Activated CD4-positive, alpha-beta T cell treated with anti-CD3 and anti-CD28 coated beads, Interleukin-2, amount 10 ng/mL, durations not matched to agents 7 days and 5 days (primary cell): ENCODE data around the gene REPIN1. TPM values are rescaled to one million over a fixed set of nuclear protein-coding genes. Genes with fewer than 3 reads are reported as not detected.

ENCODE experiments used
- CTCF ChIA-PET: fragments of 350-600 bp; sonication (Branson Sonifier 250); formaldehyde crosslinking; loops from one replicate; lab custom pipeline; 2021; ENCODE audit warnings: antibody characterized with exemption; lab: Charles Lee
- POLR2A ChIA-PET: fragments of 350-600 bp; sonication (Branson Sonifier 250); formaldehyde crosslinking; loops from one replicate; lab custom pipeline; 2021; ENCODE audit warnings: antibody characterized with exemption; lab: Charles Lee
- DNase-seq: peaks from one replicate; pipeline ENCODE4 v3.0.0-alpha.2; 2020
- H3K27ac Mint-ChIP-seq: one replicate; pipeline ENCODE4 v1.8.0; 2021; ENCODE audit warnings: mild to moderate bottlenecking, moderate library complexity, mixed read lengths
- H3K27me3 Mint-ChIP-seq: one replicate; pipeline ENCODE4 v1.8.0; 2021; ENCODE audit warnings: mixed read lengths
- H3K36me3 Mint-ChIP-seq: one replicate; pipeline ENCODE4 v1.8.0; 2021; ENCODE audit warnings: low read depth, mixed read lengths
- H3K4me1 Mint-ChIP-seq: one replicate; pipeline ENCODE4 v1.8.0; 2021; ENCODE audit warnings: mixed read lengths
- H3K4me3 Mint-ChIP-seq: one replicate; pipeline ENCODE4 v1.8.0; 2021; ENCODE audit warnings: mild to moderate bottlenecking, moderate library complexity, mixed read lengths
- H3K9me3 Mint-ChIP-seq: one replicate; pipeline ENCODE4 v1.8.0; 2021; ENCODE audit warnings: mixed read lengths
- total RNA-seq, 2 experiments: library from RNA; stranded (reverse); gene quantifications; one replicate each; pipeline ENCODE4 v1.2.3, GENCODE V29; 2021

The REPIN1 gene
- total RNA-seq, 2 experiments from 2014 or later: 45.1 to 54.6 TPM

DNA sequence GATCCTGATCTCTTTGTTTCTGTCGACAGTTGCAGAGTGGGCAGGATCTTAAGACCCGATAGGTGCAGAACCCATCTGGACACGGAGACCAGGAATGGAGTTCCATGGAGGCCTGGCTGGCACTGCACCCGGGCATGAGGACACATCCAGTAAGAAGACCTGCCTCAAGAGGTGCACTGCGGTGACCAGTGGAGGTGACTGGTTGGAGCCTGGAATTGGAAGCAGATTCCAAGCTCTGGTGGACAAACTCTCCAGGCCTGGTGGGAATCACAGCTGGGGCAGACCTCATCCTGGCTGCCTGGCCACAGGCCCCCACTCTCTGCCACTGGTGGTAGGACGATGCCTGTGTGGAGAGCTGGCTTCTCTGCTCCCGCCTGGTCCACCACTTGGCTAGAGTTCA is 41.5 kb downstream of the REPIN1 start:
- Mint-ChIP-seq H3K4me3 (no peak overlapping the region), H3K4me1 (peaks cover 21% of the 10 kb centered on the region), H3K27ac (no peak overlapping the region), H3K36me3 (peaks cover 35% of the 10 kb centered on the region), H3K27me3 (no peaks in the 10 kb centered on the region), H3K9me3 (no peaks in the 10 kb centered on the region)
- DNase-seq: no peak
- ChIA-PET CTCF (interaction anchor here (0.9 to 1.6 kb wide), 3 partner anchors 11 to 40 kb away, joined by 3 to 4 read pairs (median 3); no protein-coding TSS in a partner anchor), POLR2A (no interaction called here)

DNA sequence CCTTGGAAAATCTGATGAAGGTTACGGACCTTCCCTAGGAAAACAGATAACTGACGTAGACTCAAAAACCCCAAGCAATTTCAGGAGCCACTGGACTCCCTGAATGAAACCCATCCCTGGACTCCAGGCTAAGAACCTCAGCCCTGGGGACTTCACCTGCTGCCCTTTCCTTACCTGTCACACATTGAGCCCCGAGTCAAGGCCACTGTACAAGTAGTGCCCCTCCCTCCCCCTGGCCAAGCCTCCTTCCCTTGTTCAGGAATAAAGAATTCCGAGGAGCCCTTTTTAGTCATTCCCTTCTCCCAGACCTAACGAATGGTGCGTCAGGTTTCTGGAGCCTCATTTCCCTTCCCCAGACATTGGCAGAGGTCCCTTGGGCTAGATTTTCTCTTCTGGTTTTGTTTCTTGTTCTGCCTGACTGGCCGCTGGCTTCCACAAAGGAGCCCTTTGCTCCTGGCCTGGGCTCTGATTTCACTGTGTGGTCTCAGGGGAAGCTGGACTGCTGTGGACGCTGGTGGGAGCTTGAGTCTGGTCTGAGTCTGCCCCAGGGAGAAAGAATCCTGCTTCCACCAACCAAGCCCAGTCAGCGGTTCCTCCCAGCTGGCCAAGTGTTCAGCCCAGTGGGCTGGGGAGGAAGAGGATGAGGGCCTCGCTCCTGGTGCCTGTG is 42.2 kb downstream of the REPIN1 start:
- Mint-ChIP-seq H3K9me3 (no peaks in the 10 kb centered on the region), H3K4me3 (no peak overlapping the region), H3K36me3 (peaks cover 32% of the 10 kb centered on the region), H3K27ac (peak overlapping the region; percentile 58), H3K4me1 (peaks cover 18% of the 10 kb centered on the region), H3K27me3 (no peaks in the 10 kb centered on the region)
- DNase-seq: no peak
- POLR2A ChIA-PET: no interaction called here
- CTCF ChIA-PET: interaction anchor here (1.0 to 1.6 kb wide), 3 partner anchors 11 to 50 kb away, joined by 3 to 4 read pairs (median 3); no protein-coding TSS in a partner anchor

DNA sequence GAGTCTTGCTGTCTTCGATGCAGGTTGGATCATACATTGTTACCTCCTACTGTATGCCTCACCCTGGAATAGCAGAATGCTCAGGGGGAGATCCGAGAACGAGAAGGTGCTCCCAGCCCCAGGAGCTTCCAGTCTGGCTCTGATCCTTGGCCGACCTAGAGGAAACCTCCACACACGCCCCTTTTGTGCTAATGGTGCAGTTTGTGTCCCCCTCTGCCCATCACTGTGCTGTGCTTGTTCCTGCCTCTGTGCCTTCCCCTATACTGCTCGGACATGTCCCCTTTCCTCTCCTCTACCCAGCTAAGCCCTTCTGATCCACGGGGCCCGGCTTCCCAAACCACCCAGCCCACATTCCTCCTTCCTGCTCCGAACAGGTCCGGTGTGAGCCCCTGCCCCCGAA is 43.0 kb downstream of the REPIN1 start:
- Mint-ChIP-seq H3K4me3 (no peak overlapping the region), H3K4me1 (peaks cover 11% of the 10 kb centered on the region), H3K9me3 (no peaks in the 10 kb centered on the region), H3K36me3 (peaks cover 32% of the 10 kb centered on the region), H3K27ac (no peak overlapping the region), H3K27me3 (no peaks in the 10 kb centered on the region)
- POLR2A ChIA-PET: interaction anchor here (0.6 kb wide), 1 partner anchor 22 kb away, joined by 3 read pairs; no protein-coding TSS in a partner anchor
- no peak for DNase-seq
- CTCF ChIA-PET: interaction anchor here (0.5 to 1.0 kb wide), 2 partner anchors 51 to 576 kb away, joined by 3 to 4 read pairs; no protein-coding TSS in a partner anchor

DNA sequence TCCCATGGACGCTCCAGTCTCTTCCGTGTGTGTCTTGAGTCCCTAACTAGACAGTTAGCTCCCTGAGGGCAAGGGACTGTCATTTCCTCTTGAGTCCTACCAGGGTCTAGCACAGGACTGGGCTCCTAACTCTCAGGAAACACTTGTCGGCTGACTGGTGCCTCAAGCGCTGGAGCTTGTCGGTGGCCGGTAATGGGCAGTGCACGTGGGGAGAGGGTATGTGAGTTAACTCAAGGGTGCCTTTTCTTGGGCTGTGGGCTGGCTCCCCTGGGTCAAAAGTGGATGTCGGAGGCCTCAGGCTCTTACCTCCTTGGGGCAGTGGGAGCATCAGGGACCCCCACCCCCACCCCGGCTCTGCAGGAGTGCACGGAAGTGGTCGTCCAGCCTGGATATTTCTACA is 43.4 kb downstream of the REPIN1 start:
- ChIA-PET CTCF (interaction anchor here (0.6 kb wide), 2 partner anchors 83 to 96 kb away, joined by 3 read pairs; no protein-coding TSS in a partner anchor), POLR2A (interaction anchor here (0.6 kb wide), 1 partner anchor 21 kb away, joined by 3 read pairs; no protein-coding TSS in a partner anchor)
- DNase-seq: no peak
- H3K36me3 Mint-ChIP-seq: peaks cover 31% of the 10 kb centered on the region
- H3K27ac Mint-ChIP-seq: no peak overlapping the region
- H3K4me3 Mint-ChIP-seq: no peak overlapping the region
- H3K27me3 Mint-ChIP-seq: no peaks in the 10 kb centered on the region
- peaks cover 9% of the 10 kb centered on the region for H3K4me1 Mint-ChIP-seq
- no peaks in the 10 kb centered on the region for H3K9me3 Mint-ChIP-seq

DNA sequence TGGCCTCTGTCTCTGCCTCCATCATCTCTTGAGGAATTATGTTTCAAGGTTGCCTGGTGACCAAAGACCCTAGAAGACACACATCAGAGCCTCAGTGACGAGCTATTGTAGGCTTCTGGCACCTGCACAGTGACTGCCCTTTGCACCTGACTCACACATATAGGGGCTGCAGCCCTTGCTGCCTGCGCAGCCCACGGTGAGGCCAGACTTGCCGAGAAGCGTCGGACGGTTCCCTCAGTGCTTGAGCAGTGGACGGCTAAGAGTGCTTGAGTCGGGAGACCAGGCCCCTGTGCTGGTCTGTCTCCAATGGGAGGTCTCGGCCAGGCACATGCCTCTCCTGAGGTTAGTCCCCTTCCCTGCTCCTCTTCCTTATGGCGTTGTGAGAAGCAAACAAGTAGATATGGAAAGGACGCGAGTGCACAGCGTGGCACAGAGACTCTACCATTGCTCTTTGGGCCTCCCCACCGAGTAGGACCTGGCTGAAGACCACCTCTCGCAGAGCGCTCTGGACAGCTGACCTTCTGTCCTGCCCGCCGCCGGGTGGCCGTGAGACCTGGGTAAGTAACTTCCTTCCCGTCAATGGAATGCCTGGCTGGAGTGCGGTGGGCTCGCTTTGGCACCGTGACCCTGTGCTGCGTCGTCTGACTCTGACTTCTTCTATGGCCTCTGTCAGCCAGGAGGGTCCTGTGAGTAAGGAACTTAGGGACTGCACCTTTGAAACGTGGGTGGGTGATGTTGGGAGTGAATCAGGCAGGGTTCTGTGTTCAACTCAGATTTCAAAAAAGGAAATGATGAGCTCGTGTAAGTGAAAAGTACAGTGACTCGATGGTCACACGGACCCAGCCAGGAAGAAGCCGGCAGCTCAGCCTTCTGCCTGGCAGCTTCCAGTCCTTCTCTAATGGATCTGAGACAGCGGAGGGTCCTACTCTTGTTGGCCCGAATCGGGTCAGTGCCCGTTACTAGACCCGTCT is 44.2 kb downstream of the REPIN1 start:
- ChIA-PET POLR2A (interaction anchor here (0.6 kb wide), 2 partner anchors 21 to 816 kb away, joined by 3 read pairs; no protein-coding TSS in a partner anchor), CTCF (interaction anchor here (0.6 to 0.9 kb wide), 3 partner anchors 59 to 97 kb away, joined by 3 read pairs; no protein-coding TSS in a partner anchor)
- Mint-ChIP-seq H3K27ac (no peak overlapping the region), H3K4me1 (peaks cover 6% of the 10 kb centered on the region), H3K27me3 (no peaks in the 10 kb centered on the region), H3K4me3 (no peak overlapping the region), H3K36me3 (peaks cover 28% of the 10 kb centered on the region), H3K9me3 (no peaks in the 10 kb centered on the region)
- no peak for DNase-seq

DNA sequence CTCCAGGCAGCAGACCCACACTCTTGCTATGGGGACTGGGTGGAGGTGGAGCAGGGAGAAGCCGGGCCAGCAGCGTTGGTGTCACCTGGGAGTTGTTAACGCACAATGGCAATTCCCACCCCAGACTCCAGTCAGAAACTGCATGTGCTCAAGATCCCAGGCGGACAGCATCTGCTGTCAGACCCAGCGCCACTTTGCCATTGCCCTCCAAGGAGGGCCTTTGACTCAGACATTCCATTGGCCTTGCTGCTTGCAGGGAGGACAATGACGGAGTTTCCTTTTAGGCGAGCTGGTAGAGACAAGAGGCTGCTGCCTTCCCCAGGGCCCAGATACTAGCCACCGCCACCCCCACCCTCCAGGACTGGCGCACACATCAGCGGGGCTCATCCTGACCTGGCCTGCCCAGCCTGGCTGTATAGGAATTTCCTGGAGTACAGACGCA is 45.0 kb downstream of the REPIN1 start:
- CTCF ChIA-PET: interaction anchor here (0.9 kb wide), 1 partner anchor 60 kb away, joined by 3 read pairs; no protein-coding TSS in a partner anchor
- POLR2A ChIA-PET: interaction anchor here (0.6 kb wide), 1 partner anchor 815 kb away, joined by 3 read pairs; no protein-coding TSS in a partner anchor
- no peak for DNase-seq
- Mint-ChIP-seq H3K27me3 (no peaks in the 10 kb centered on the region), H3K36me3 (peaks cover 24% of the 10 kb centered on the region), H3K27ac (no peak overlapping the region), H3K4me3 (no peak overlapping the region), H3K4me1 (peaks cover 3% of the 10 kb centered on the region), H3K9me3 (no peaks in the 10 kb centered on the region)

DNA sequence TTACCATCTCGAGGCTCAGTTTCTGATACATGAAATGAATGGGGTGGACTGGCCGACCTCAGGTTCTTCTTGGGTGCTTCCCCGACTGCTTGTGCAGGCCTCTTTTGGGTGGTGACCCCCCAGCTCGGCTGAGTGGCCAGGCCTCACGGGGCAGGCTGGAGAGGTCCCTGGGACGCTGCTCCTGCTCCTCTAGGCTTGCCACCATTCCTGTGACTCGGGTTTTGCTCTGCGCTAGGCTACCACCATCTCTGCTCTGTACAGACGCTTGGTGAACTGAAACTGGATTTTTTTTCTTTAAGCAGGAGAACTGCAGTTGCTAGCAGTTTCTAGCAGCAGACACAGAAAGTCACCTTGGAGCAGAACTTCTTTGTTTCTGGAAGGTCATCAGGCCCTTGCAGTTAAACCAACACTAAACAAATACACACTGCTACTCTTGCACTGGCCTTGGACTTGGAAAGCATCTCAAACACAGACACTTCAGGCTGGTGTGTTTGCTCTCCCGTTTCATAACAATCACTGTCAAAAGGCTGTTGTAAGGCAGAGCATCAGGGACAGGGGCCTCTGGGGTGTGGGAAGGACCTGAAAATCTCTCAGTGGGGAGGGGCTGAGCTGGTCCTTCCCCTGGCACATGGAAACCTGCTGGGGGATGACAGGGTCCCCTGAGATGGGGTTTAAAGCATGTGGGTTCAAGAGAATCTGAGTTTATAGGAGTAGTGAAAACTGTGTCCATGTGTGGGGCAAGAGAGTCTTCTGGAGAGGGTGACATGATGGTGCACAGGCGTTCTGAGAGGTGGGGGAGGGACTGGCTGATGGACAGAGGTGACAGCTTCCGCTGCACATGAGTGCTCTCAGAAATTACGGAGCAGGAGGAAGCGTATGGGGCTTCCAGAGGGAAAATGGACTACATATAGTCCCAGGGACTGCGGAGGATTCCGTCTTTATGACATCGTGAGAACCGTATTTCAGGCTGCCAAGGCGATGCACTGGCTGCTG is 46.8 kb downstream of the REPIN1 start:
- Mint-ChIP-seq H3K9me3 (no peaks in the 10 kb centered on the region), H3K36me3 (peaks cover 13% of the 10 kb centered on the region), H3K4me1 (peaks cover 5% of the 10 kb centered on the region), H3K27me3 (no peaks in the 10 kb centered on the region), H3K4me3 (no peak overlapping the region), H3K27ac (peak overlapping the region; percentile 4)
- ChIA-PET CTCF (interaction anchor here (1.1 kb wide), 1 partner anchor 10 kb away, joined by 3 read pairs; a partner anchor contains a TSS), POLR2A (no interaction called here)
- DNase-seq: no peak

DNA sequence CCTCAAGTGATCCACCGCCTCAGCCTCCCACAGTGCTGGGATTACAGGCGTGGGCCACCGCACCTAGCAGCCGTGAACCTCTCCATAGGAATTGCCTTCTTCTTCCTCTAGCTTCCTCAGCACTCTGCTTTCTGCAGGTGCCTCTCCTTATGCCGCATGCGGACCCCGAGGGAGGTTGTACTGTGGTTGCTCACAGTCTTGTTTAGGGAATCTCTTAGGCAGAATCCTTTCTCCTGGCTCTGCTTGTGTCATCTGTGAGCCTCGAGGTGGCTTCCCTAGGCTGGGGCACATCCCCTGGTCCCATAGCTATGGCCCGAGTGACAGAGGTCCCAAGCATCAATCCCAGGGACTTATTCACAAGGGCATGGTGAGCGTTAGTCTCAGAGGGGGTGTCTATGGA is 48.6 kb downstream of the REPIN1 start:
- CTCF ChIA-PET: interaction anchor here (1.1 to 3.4 kb wide), 3 partner anchors 11 to 15 kb away, joined by 3 to 16 read pairs (median 5); a partner anchor contains a TSS
- no peak for DNase-seq
- no peak overlapping the region for H3K27ac Mint-ChIP-seq
- POLR2A ChIA-PET: no interaction called here
- H3K27me3 Mint-ChIP-seq: no peaks in the 10 kb centered on the region
- H3K4me1 Mint-ChIP-seq: peaks cover 11% of the 10 kb centered on the region
- H3K9me3 Mint-ChIP-seq: no peaks in the 10 kb centered on the region
- peaks cover 3% of the 10 kb centered on the region for H3K36me3 Mint-ChIP-seq
- no peak overlapping the region for H3K4me3 Mint-ChIP-seq

- Mint-ChIP-seq H3K27me3 (no peaks in the 10 kb centered on the region), H3K36me3 (peaks cover 3% of the 10 kb centered on the region), H3K27ac (no peak overlapping the region), H3K4me3 (no peak overlapping the region), H3K9me3 (no peaks in the 10 kb centered on the region), H3K4me1 (peaks cover 11% of the 10 kb centered on the region)
- DNase-seq: no peak
- POLR2A ChIA-PET: no interaction called here
- CTCF ChIA-PET: interaction anchor here (0.5 to 3.4 kb wide), 4 partner anchors 11 to 112 kb away, joined by 3 to 16 read pairs (median 4); a partner anchor contains a TSS
These were observed 49.2 kb downstream of the REPIN1 start for GRCh38 chr7:150417863-150418262.

- Mint-ChIP-seq H3K9me3 (no peaks in the 10 kb centered on the region), H3K4me3 (no peak overlapping the region), H3K27me3 (no peaks in the 10 kb centered on the region), H3K4me1 (peaks cover 11% of the 10 kb centered on the region), H3K27ac (no peak overlapping the region), H3K36me3 (no peaks in the 10 kb centered on the region)
- no peak for DNase-seq
- POLR2A ChIA-PET: no interaction called here
- CTCF ChIA-PET: interaction anchor here (3.4 kb wide), 1 partner anchor 14 kb away, joined by 16 read pairs; a partner anchor contains a TSS
These were observed 51.6 kb downstream of the REPIN1 start for GRCh38 chr7:150420242-150420641.

- H3K27ac Mint-ChIP-seq: no peak overlapping the region
- ChIA-PET POLR2A (no interaction called here), CTCF (interaction anchor here (0.7 to 1.5 kb wide), 6 partner anchors 10 to 43 kb away, joined by 3 to 4 read pairs (median 3); no protein-coding TSS in a partner anchor)
- H3K9me3 Mint-ChIP-seq: no peaks in the 10 kb centered on the region
- peaks cover 11% of the 10 kb centered on the region for H3K4me1 Mint-ChIP-seq
- no peaks in the 10 kb centered on the region for H3K27me3 Mint-ChIP-seq
- no peak overlapping the region for H3K4me3 Mint-ChIP-seq
- H3K36me3 Mint-ChIP-seq: no peaks in the 10 kb centered on the region
- peak; percentile 89 for DNase-seq
These were observed 52.5 kb downstream of the REPIN1 start for GRCh38 chr7:150420987-150421674.
